DMS114 treated with DMSO at 0.1 percent for 48 hours (cell line): Measurements from ENCODE around the gene GABPB2.
A peak's percentile ranks its signal among the peaks of the same experiment; 100 is the strongest.

Experiments used
- DNase-seq: peaks from one replicate; lab custom pipeline; 2025; ENCODE audit not compliant: unreplicated experiment; lab: John Stamatoyannopoulos, UW

The GABPB2 gene

GRCh38 chr1:151070474-151071276, at the start of gene GABPB2:
Gene GABPB2, plus strand, starts transcription at chr1:151070761. Its CDS starts 17,429 bp downstream, at chr1:151088190.
- DNase-seq, result peak; percentile 95

- peak; percentile 53 for DNase-seq
Measured at GRCh38 chr1:151024540-151025146, 45.9 kb upstream of the GABPB2 start.

DNA sequence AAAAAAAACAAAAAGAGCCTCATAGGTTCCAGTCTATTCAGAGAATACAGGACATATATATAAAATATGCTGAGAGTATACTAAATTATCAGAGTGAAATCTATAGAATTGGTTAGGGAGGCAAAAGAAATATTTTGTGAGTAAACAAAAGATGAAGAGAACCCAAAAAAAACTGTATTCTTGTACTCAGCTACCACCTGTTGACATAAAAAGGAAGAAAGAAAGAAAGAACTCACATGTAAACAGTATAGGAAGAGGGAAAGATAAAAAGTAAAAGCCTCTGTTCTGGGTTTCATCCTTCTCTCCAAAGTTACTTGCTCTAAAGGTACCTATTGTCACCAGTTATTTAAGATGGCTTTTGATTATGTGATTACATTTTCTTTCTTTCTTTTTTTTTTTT, 44.1 kb upstream of the GABPB2 start:
- DNase-seq, result no peak

- no peak for DNase-seq
Measured at GRCh38 chr1:151032164-151032563, 38.4 kb upstream of the GABPB2 start.

- DNase-seq, result no peak
Measured at GRCh38 chr1:151035167-151035566, 35.4 kb upstream of the GABPB2 start.

DNA sequence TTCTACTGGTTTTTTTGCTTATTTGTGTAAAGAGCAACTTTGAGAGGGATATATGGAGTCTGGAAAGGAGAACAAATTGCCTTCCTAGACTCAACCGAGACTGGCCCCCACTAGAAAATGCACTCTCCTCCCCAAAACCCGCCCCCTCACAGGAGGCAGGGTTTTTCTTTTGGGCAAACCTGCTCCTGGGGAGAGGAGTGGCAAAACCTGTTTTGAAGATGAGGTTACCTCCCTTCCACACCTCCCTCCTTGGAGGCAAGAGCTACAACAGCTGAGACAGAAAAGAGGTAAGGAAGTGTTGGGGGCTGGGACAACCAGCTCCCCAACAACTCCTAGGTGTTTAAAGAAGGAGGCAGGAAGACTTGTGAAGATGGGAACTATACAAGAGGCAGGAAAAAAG, 34.2 kb upstream of the GABPB2 start, which contains the start of gene BNIPL:
Gene BNIPL, plus strand, starts transcription at position 231 of the 400 bp plus-strand sequence. Its CDS starts 140 bp downstream, at position 371.
- no peak for DNase-seq

- DNase-seq, result no peak
Measured at GRCh38 chr1:151037032-151037431, 33.5 kb upstream of the GABPB2 start.

GRCh38 chr1:151039521-151039920, 31.0 kb upstream of the GABPB2 start:
- DNase-seq, result no peak

GRCh38 chr1:151043163-151043562, 27.4 kb upstream of the GABPB2 start:
- DNase-seq, result no peak

- DNase-seq, result no peak
Measured at GRCh38 chr1:151047591-151047924, 23.0 kb upstream of the GABPB2 start, which contains the start of gene C1orf56. Gene C1orf56, plus strand, starts transcription at chr1:151047751. Its CDS starts 97 bp downstream, at chr1:151047848.

- peak; percentile 68 for DNase-seq
Measured at GRCh38 chr1:151047925-151048644, 22.5 kb upstream of the GABPB2 start.

DNA sequence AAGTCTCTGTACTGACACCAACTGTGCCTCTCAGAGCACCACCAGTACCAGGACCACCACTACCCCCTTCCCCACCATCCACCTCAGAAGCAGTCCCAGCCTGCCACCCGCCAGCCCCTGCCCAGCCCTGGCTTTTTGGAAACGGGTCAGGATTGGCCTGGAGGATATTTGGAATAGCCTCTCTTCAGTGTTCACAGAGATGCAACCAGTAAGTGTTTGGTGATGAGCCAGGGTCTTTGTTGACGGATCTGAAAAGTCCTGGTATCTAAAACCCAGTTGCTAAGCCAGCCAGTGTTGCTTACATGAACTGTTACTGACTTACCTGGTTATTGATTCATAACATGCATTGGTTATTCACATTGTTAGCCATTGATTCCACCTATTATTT, 21.9 kb upstream of the GABPB2 start:
- DNase-seq, result no peak

DNA sequence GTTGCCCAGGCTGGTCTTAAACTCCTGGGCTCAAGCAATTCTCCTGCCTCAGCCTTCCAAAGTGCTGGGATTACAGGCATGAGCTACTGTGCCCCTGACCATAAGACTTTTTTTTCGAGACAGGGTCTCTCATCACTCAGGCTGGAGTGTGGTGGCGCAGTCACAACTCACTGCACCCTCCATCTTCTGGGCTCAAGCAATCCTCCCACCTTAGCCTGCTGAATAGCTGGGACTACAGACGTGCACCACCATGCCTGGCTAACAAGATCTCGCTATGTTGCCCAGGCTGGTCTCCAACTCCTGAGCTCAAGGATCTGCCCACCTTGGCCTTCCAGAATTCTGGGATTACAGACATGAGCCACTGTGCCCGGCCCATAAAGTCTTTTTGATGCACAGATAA, 21.1 kb upstream of the GABPB2 start:
- DNase-seq, result no peak

DNA sequence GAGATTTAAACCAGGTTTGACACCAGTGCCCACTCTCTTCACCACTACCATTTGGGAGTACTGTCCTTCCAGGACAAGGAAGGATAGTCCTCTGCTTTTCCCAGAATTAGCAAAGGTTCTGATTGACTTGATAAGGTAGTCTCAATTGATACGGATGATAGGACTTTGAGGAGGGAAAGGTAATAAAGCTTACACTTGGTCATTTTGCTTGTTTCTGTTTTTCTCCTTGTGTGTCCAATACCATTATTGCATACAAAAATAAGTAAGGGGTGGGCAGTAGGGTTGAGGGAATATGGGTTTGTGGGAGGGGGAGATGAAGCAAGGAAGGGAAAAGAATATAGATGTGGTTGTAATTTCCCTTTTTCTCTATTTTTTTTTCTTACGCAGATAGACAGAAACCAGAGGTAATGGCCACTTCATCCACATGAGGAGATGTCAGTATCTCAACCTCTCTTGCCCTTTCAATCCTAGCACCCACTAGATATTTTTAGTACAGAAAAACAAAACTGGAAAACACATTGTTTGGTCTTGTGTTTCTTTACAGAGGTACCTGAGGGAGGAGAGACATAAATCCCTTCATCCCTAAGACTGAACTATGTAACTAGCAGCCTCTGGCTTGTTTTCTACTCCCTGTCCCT, 20.4 kb upstream of the GABPB2 start:
- no peak for DNase-seq

- DNase-seq, result no peak
Measured at GRCh38 chr1:151051356-151052009, 19.1 kb upstream of the GABPB2 start.

GRCh38 chr1:151054971-151055547, 15.5 kb upstream of the GABPB2 start:
- DNase-seq, result no peak

DNA sequence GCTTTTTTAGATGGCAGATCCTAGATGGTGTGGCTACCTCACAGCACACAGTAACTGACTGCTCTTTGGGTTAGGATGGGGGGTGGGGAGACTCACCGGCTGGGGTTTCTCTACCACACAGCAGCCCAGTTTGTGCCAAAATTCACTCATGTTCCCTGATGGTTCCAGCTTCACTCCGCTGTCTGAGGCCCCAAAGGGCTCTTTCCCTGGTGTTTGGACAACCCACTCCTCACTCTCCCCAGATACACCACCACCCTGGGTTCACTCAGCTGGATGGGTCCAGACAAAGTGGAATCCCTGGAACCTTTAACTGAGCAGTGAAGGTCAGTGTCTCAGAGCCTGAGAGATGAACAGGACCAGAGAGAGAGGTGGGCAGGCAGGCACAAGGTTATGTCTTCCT, 15.0 kb upstream of the GABPB2 start:
- no peak for DNase-seq

GRCh38 chr1:151056149-151056548, 14.4 kb upstream of the GABPB2 start:
- DNase-seq, result no peak

GRCh38 chr1:151058692-151059091, 11.9 kb upstream of the GABPB2 start:
- no peak for DNase-seq
